HepG2 (cell line): ENCODE measurements around the gene COL18A1. TPM values are rescaled to one million over a fixed set of nuclear protein-coding genes. Genes with fewer than 3 reads are reported as not detected.

Source experiments
- ARNT ChIP-seq: fragments of 450-650 bp; IDR thresholded peaks from 2 replicates; pipeline ENCODE4 v1.6.1; 2017
- ASH2L ChIP-seq: fragments of 300-600, 200-600 bp; sonication (generic); IDR thresholded peaks from 2 replicates; pipeline ENCODE4 v1.7.0; 2017; ENCODE audit warnings: low read depth, mild to moderate bottlenecking, moderate library complexity, mixed read lengths, low read length; ENCODE audit not compliant: insufficient read length
- EED ChIP-seq: sonication (generic); formaldehyde crosslinking; IDR thresholded peaks from 2 replicates; pipeline ENCODE4 v1.5.0; 2020; ENCODE audit warnings: mild to moderate bottlenecking, missing genetic modification reagents
- EP300 ChIP-seq, 3 experiments: sonication (generic) in 1 of 3; formaldehyde crosslinking in 1 of 3; IDR thresholded peaks; 2 replicates each; pipeline versions ENCODE4 v1.5.1 to v1.6.1; 2011 to 2020; ENCODE audit warnings: low read depth in 2 of 3, low read length in 2 of 3, borderline replicate concordance in 1 of 3, improper control_type of control experiment in 1 of 3, mild to moderate bottlenecking in 1 of 3, missing genetic modification reagents in 1 of 3, moderate library complexity in 1 of 3
- MBD4 ChIP-seq: IDR thresholded peaks from 2 replicates; pipeline ENCODE4 v1.6.1; 2012; ENCODE audit warnings: low read length, inconsistent platforms, borderline replicate concordance
- NFE2L2 ChIP-seq: fragments of 150-350 bp; IDR thresholded peaks from 2 replicates; pipeline ENCODE4 v1.6.1; 2014; ENCODE audit warnings: low read length
- PAF1 ChIP-seq: IDR thresholded peaks from 2 replicates; pipeline ENCODE4 v1.6.1; 2016; ENCODE audit warnings: missing genetic modification reagents, missing compliant biosample characterization
- PHF21A ChIP-seq: sonication (generic); formaldehyde crosslinking; IDR thresholded peaks from 2 replicates; pipeline ENCODE4 v1.5.0; 2020; ENCODE audit warnings: mild to moderate bottlenecking, missing genetic modification reagents
- TAF1 ChIP-seq: sonication (generic); formaldehyde crosslinking; IDR thresholded peaks from 2 replicates; pipeline ENCODE4 v1.4.0; 2020; ENCODE audit warnings: missing genetic modification reagents
- U2AF2 ChIP-seq: fragments of 200-400 bp; formaldehyde crosslinking; IDR thresholded peaks from 2 replicates; pipeline ENCODE4 v1.6.1; 2017; ENCODE audit warnings: low read depth, mild to moderate bottlenecking, low read length
- ZFP37 ChIP-seq: sonication (generic); formaldehyde crosslinking; IDR thresholded peaks from 2 replicates; pipeline ENCODE4 v1.4.0; 2020; ENCODE audit warnings: missing genetic modification reagents, borderline replicate concordance
- ZFYVE20 ChIP-seq: sonication (generic); formaldehyde crosslinking; IDR thresholded peaks from 2 replicates; pipeline ENCODE4 v1.8.0; 2023; ENCODE audit warnings: low read depth, mild to moderate bottlenecking, moderate library complexity, missing genetic modification reagents, borderline replicate concordance
- ZNF101 ChIP-seq: sonication (generic); formaldehyde crosslinking; IDR thresholded peaks from 2 replicates; pipeline ENCODE4 v1.4.0; 2020; ENCODE audit warnings: mild to moderate bottlenecking, low read depth, missing genetic modification reagents, borderline replicate concordance
- ZNF20 ChIP-seq: sonication (generic); formaldehyde crosslinking; IDR thresholded peaks from 2 replicates; pipeline ENCODE4 v1.4.0; 2020; ENCODE audit warnings: mild to moderate bottlenecking, moderate library complexity, missing genetic modification reagents
- ZNF232 ChIP-seq: sonication (generic); formaldehyde crosslinking; IDR thresholded peaks from 2 replicates; pipeline ENCODE4 v1.4.0; 2020; ENCODE audit warnings: missing genetic modification reagents, borderline replicate concordance
- ZNF276 ChIP-seq: sonication (generic); formaldehyde crosslinking; IDR thresholded peaks from 2 replicates; pipeline ENCODE4 v1.4.0; 2020; ENCODE audit warnings: mild to moderate bottlenecking, low read depth, missing genetic modification reagents
- ZNF574 ChIP-seq: sonication (generic); formaldehyde crosslinking; IDR thresholded peaks from 2 replicates; pipeline ENCODE4 v1.4.0; 2020; ENCODE audit warnings: missing genetic modification reagents
- ZNF576 ChIP-seq: sonication (generic); formaldehyde crosslinking; IDR thresholded peaks from 2 replicates; pipeline ENCODE4 v1.4.0; 2020; ENCODE audit warnings: mild to moderate bottlenecking, missing genetic modification reagents
- ZNF597 ChIP-seq: sonication (generic); formaldehyde crosslinking; IDR thresholded peaks from 2 replicates; pipeline ENCODE4 v1.5.0; 2020; ENCODE audit warnings: missing genetic modification reagents
- ZNF639 ChIP-seq: conservative IDR thresholded peaks from 2 replicates; pipeline ENCODE4 v1.6.1; 2018; ENCODE audit warnings: missing genetic modification reagents
- ZNF703 ChIP-seq: sonication (generic); formaldehyde crosslinking; IDR thresholded peaks from 2 replicates; pipeline ENCODE4 v1.5.1; 2020; ENCODE audit warnings: missing genetic modification reagents, mild to moderate bottlenecking, moderate library complexity, borderline replicate concordance
- ZNF792 ChIP-seq: IDR thresholded peaks from 2 replicates; pipeline ENCODE4 v1.6.1; 2016
- polyA plus RNA-seq, 8 experiments: library from polyadenylated mRNA; depleted of rRNA in 3 of 8; stranded (reverse) in 7 of 8; unstranded in 1 of 8; fragments of >200 nt; fragmentation: Illumina TruSeq in 4 of 8; extraction: Trizol in 4 of 8; gene quantifications; 2 replicates each; pipeline versions ENCODE4 v1.2.1 to v1.2.3, GENCODE V29; 2011 to 2016; ENCODE audit warnings: low read depth in 4 of 8, missing spikeins in 1 of 8, mixed read lengths in 1 of 8; ENCODE audit not compliant: insufficient read depth in 1 of 8
- total RNA-seq, 5 experiments: library from RNA; depleted of rRNA; stranded (reverse); fragments of >200 nt; fragmentation: Illumina TruSeq; extraction: Trizol; gene quantifications; 2 replicates each; pipeline ENCODE4 v1.2.3, GENCODE V29; 2016; ENCODE audit warnings: low read depth in 1 of 5

COL18A1 gene
- total and polyA plus RNA-seq, 2 of the 13 experiments (the other 11 are each of a cell fraction or from before 2014, with no cell fraction given), result 79.0 to 102 TPM

- no peak for TF ChIP-seq ZNF792
- 0 out of 2 replicates have a peak, but pooled peaks have one; percentile 46 for TF ChIP-seq PHF21A (CRISPR knock-in tag)
- TF ChIP-seq ZNF639 (CRISPR knock-in tag), result no peak
- TF ChIP-seq ARNT, result peak; percentile 58; the same call in 1 of the 2 replicates
- no peak for TF ChIP-seq EED
- no peak for TF ChIP-seq ZNF101
- TF ChIP-seq NFE2L2, result no peak
- TF ChIP-seq U2AF2, result no peak
- no peak for TF ChIP-seq ZNF232
- TF ChIP-seq ZFYVE20, result no peak
- no peak for TF ChIP-seq MBD4
- TF ChIP-seq ZFP37 (CRISPR knock-in tag), result 0 out of 2 replicates have a peak, but pooled peaks have one; percentile 48
- no peak for TF ChIP-seq PAF1 (CRISPR knock-in tag)
- TF ChIP-seq ZNF597 (CRISPR knock-in tag), result no peak
- no peak; the same call in 1 of the 2 replicates for TF ChIP-seq ZNF574
- TF ChIP-seq ZNF276 (CRISPR knock-in tag), result no peak
- TF ChIP-seq ZNF576, result no peak
- TF ChIP-seq EP300 (IDR thresholded peaks at IDR 0.05; ENCODE audit: low read depth in 2 of 2, low read length in 2 of 2), result peak in 1 of 2 experiments; percentile 50; a peak in 1 of 4 replicates
- no peak for TF ChIP-seq EP300 (CRISPR knock-in tag; IDR thresholded peaks at IDR 0.05; ENCODE audit: borderline replicate concordance)
- TF ChIP-seq ZNF20 (CRISPR knock-in tag), result no peak
- TF ChIP-seq TAF1 (CRISPR knock-in tag), result no peak
- no peak for TF ChIP-seq ZNF703 (CRISPR knock-in tag)
- peak; percentile 11 for TF ChIP-seq ASH2L
These were observed 124.2 kb downstream of the COL18A1 start (continued) for GRCh38 chr21:45528981-45529784.
